ENCODE measurements around the gene SEMA3B. TPM values are rescaled to one million over a fixed set of nuclear protein-coding genes. Genes with fewer than 3 reads are reported as not detected.
A peak's percentile ranks its signal among the peaks of the same experiment; 100 is the strongest.

Gene SEMA3B
- total and polyA plus RNA-seq, 2 donors from 2014 or later: 96.1 to 99.9 TPM

DNA sequence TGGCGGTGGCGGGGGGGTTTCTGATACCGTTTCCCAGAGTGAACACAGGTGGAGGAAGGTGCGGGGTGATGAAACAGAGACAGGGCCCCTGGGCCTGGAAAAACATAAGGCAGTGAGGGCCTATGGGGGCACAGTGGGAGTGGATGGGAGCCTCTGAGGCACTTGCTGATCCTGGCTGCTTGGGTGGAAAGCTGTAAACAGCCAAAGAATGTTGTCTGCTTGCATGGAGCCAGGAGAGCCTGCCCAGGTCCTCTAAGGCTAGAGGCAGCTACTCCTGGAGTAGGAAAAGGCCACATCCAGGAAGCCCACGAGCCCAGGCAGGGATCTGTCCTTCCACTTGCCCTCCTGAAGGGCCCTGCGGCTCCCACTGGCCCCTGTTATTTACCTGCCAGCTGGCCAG lies 2.9 kb upstream of the SEMA3B start:
- peaks cover 0 to 56% (median 34%) of the 10 kb centered on the region in 3 donors for H3K4me1 ChIP-seq (ENCODE audit: control insufficient read depth in 2 of 3, insufficient read depth in 2 of 3, low read depth in 1 of 3, low read length in 3 of 3)
- DNase-seq (peak in 2 of 5 donors; percentile 21 to 67), FAIRE-seq (no peak)
- H3K27me3 ChIP-seq (ENCODE audit: control insufficient read depth, insufficient read depth, low read length): no peaks in the 10 kb centered on the region
- TF ChIP-seq, protein P1, sequence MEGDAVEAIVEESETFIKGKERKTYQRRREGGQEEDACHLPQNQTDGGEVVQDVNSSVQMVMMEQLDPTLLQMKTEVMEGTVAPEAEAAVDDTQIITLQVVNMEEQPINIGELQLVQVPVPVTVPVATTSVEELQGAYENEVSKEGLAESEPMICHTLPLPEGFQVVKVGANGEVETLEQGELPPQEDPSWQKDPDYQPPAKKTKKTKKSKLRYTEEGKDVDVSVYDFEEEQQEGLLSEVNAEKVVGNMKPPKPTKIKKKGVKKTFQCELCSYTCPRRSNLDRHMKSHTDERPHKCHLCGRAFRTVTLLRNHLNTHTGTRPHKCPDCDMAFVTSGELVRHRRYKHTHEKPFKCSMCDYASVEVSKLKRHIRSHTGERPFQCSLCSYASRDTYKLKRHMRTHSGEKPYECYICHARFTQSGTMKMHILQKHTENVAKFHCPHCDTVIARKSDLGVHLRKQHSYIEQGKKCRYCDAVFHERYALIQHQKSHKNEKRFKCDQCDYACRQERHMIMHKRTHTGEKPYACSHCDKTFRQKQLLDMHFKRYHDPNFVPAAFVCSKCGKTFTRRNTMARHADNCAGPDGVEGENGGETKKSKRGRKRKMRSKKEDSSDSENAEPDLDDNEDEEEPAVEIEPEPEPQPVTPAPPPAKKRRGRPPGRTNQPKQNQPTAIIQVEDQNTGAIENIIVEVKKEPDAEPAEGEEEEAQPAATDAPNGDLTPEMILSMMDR (IDR thresholded peaks at IDR 0.05; ENCODE audit: borderline replicate concordance, extremely low read depth, insufficient read depth): no peak
- intact Hi-C loops (cut with DNase I): no loop called here
- peak overlapping the region in 1 of 3 donors; percentile 84 for H3K4me3 ChIP-seq (ENCODE audit: low read length in 3 of 3)
- no peaks in the 10 kb centered on the region for H3K36me3 ChIP-seq (ENCODE audit: control insufficient read depth in 2 of 3, insufficient read depth in 3 of 3, low read length in 3 of 3)
- no peaks in the 10 kb centered on the region for H3K9me3 ChIP-seq (ENCODE audit: control insufficient read depth in 2 of 3, insufficient read depth in 1 of 3, low read length in 3 of 3)
- peak overlapping the region; percentile 91 to 94 for H3K27ac ChIP-seq (ENCODE audit: low read depth in 2 of 2, low read length in 2 of 2)
- H3K9ac ChIP-seq (ENCODE audit: low read length in 3 of 3): peak overlapping the region in 1 of 3 donors; percentile 95

DNA sequence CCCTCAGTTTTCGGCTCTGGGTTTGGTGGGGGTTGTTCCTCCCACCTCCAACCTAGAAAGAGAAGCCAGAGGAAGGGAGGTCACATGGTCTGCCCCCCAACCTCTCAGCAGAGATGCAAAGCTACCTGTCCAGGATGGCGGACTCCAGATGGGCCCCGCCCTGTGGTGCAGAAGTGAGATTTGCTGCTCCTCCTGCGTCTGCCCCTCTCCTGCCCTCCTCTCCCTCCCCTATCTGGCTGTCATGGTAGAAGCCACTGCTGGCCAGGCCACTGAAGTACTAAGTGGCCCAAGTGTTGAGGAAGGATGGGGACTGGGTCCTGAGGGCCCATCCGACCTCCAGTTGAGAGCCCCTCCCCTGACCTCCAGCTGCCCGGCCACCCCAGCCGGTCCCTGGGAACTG lies 2.1 kb upstream of the SEMA3B start:
- peak in 2 of 5 donors; percentile 15 to 68 for DNase-seq
- H3K27ac ChIP-seq (ENCODE audit: low read depth in 2 of 2, low read length in 2 of 2): peak overlapping the region; percentile 91 to 94
- H3K4me3 ChIP-seq (ENCODE audit: low read length in 3 of 3): peak overlapping the region; percentile 42 to 84 (median 73)
- no peaks in the 10 kb centered on the region for H3K9me3 ChIP-seq (ENCODE audit: control insufficient read depth in 2 of 3, insufficient read depth in 1 of 3, low read length in 3 of 3)
- peaks cover 0 to 59% (median 42%) of the 10 kb centered on the region in 3 donors for H3K4me1 ChIP-seq (ENCODE audit: control insufficient read depth in 2 of 3, insufficient read depth in 2 of 3, low read depth in 1 of 3, low read length in 3 of 3)
- intact Hi-C loops (cut with DNase I): no loop called here
- no peaks in the 10 kb centered on the region for H3K36me3 ChIP-seq (ENCODE audit: control insufficient read depth in 2 of 3, insufficient read depth in 3 of 3, low read length in 3 of 3)
- no peak for FAIRE-seq
- peak overlapping the region in 2 of 3 donors; percentile 66 to 95 for H3K9ac ChIP-seq (ENCODE audit: low read length in 3 of 3)
- no peaks in the 10 kb centered on the region for H3K27me3 ChIP-seq (ENCODE audit: control insufficient read depth, insufficient read depth, low read length)
- TF ChIP-seq, protein P1 (IDR thresholded peaks at IDR 0.05; ENCODE audit: borderline replicate concordance, extremely low read depth, insufficient read depth): no peak

DNA sequence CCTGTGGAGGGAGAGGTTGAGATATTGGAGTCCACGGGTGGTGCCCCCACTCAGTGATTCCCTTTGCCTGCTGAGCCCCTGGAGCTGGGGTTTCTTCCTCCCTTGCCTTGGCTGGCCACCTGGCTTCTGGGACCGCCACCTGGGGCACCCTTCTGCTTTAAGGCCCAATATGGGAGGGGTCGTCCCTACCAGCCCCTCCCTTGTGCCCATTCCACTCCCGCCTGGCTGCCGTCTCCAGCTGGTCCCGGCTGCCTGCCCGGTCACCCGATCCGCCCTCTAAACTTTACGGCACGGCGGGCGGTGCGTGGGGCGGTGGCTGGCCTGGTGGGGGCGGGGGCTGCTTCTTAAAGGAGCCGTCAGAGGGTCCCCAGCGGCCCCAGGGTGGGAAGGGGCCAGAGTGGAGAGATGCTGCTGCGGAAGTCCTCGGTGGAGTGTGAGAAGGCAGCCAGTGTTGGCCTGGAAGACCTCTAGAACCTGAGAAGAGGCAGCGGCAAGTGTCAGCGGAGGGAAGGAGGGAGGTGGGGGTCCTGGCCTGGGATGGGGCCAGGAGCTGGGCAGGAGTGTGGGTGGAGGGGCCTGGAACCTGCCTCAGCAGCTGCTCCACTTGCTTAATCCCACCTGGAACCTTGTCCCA lies 1.6 kb upstream of the SEMA3B start:
- intact Hi-C loops (cut with DNase I): no loop called here
- H3K9ac ChIP-seq (ENCODE audit: low read length in 3 of 3): peak overlapping the region; percentile 21 to 95 (median 66)
- H3K36me3 ChIP-seq (ENCODE audit: control insufficient read depth in 2 of 3, insufficient read depth in 3 of 3, low read length in 3 of 3): no peaks in the 10 kb centered on the region
- H3K9me3 ChIP-seq (ENCODE audit: control insufficient read depth in 2 of 3, insufficient read depth in 1 of 3, low read length in 3 of 3): no peaks in the 10 kb centered on the region
- TF ChIP-seq, protein P1 (IDR thresholded peaks at IDR 0.05; ENCODE audit: borderline replicate concordance, extremely low read depth, insufficient read depth): no peak
- DNase-seq: peak; percentile 87 to 93 (median 92)
- no peak for FAIRE-seq
- H3K27ac ChIP-seq (ENCODE audit: low read depth in 2 of 2, low read length in 2 of 2): peak overlapping the region; percentile 91 to 94
- H3K4me1 ChIP-seq (ENCODE audit: control insufficient read depth in 2 of 3, insufficient read depth in 2 of 3, low read depth in 1 of 3, low read length in 3 of 3): peaks cover 0 to 59% (median 45%) of the 10 kb centered on the region in 3 donors
- no peaks in the 10 kb centered on the region for H3K27me3 ChIP-seq (ENCODE audit: control insufficient read depth, insufficient read depth, low read length)
- peak overlapping the region; percentile 42 to 84 (median 73) for H3K4me3 ChIP-seq (ENCODE audit: low read length in 3 of 3)
